HG03064 (cell line): ENCODE data around the gene IFNK.

ENCODE experiments used
- ATAC-seq: cut with Tn5 transposase; IDR thresholded peaks from one replicate; pipeline ENCODE4 v1.9.1; 2021; ENCODE audit warnings: low read depth; ENCODE audit not compliant: unreplicated experiment

IFNK gene

GRCh38 chr9:27510780-27511179, 13.3 kb upstream of the IFNK start:
- ATAC-seq, result no peak

- no peak for ATAC-seq
Measured at GRCh38 chr9:27511771-27512170, 12.3 kb upstream of the IFNK start.

GRCh38 chr9:27514551-27514950, 9.5 kb upstream of the IFNK start:
- ATAC-seq, result no peak

- ATAC-seq, result no peak
Measured at GRCh38 chr9:27518006-27518405, 6.1 kb upstream of the IFNK start.

GRCh38 chr9:27518809-27519208, 5.3 kb upstream of the IFNK start:
- ATAC-seq, result no peak

GRCh38 chr9:27519466-27520465, 4.3 kb upstream of the IFNK start:
- ATAC-seq, result no peak

GRCh38 chr9:27520986-27521385, 3.1 kb upstream of the IFNK start:
- ATAC-seq, result no peak

- ATAC-seq, result no peak
Measured at GRCh38 chr9:27523141-27523540, 949 bp upstream of the IFNK start.

GRCh38 chr9:27527702-27528075, 3.6 kb downstream of the IFNK start:
- ATAC-seq, result no peak

- peak; percentile 55 for ATAC-seq
Measured at GRCh38 chr9:27528076-27528885, 4.2 kb downstream of the IFNK start.

- peak; percentile 28 for ATAC-seq
Measured at GRCh38 chr9:27528886-27529315, 4.8 kb downstream of the IFNK start.

- peak; percentile 78 for ATAC-seq
Measured at GRCh38 chr9:27529316-27530278, 5.5 kb downstream of the IFNK start, which contains the start of gene MOB3B. Gene MOB3B, minus strand, starts transcription at chr9:27529814. Its CDS starts 74,264 bp downstream, at chr9:27455550.

GRCh38 chr9:27530915-27531755, 7.0 kb downstream of the IFNK start:
- no peak for ATAC-seq

GRCh38 chr9:27532046-27532445, 8.0 kb downstream of the IFNK start:
- ATAC-seq, result no peak

GRCh38 chr9:27533311-27533710, 9.2 kb downstream of the IFNK start:
- ATAC-seq, result no peak

GRCh38 chr9:27534131-27534530, 10.0 kb downstream of the IFNK start:
- no peak for ATAC-seq

GRCh38 chr9:27534658-27535209, 10.6 kb downstream of the IFNK start:
- ATAC-seq, result no peak

- ATAC-seq, result no peak
Measured at GRCh38 chr9:27535701-27536118, 11.6 kb downstream of the IFNK start.

GRCh38 chr9:27536168-27536567, 12.1 kb downstream of the IFNK start:
- no peak for ATAC-seq
